Stimulated activated CD4-positive, alpha-beta T cell treated with anti-CD3 and anti-CD28 coated beads, TNF-alpha, amount 100 ng/mL, for 1 hour (primary cell): Measurements from ENCODE around the gene SOX4.

Source experiments
- DNase-seq, 3 donors: peaks; one replicate each; pipeline ENCODE4 v3.0.0-alpha.2; 2020; ENCODE audit warnings: low read depth in 3 of 3, low spot score in 1 of 3

Gene SOX4

DNA sequence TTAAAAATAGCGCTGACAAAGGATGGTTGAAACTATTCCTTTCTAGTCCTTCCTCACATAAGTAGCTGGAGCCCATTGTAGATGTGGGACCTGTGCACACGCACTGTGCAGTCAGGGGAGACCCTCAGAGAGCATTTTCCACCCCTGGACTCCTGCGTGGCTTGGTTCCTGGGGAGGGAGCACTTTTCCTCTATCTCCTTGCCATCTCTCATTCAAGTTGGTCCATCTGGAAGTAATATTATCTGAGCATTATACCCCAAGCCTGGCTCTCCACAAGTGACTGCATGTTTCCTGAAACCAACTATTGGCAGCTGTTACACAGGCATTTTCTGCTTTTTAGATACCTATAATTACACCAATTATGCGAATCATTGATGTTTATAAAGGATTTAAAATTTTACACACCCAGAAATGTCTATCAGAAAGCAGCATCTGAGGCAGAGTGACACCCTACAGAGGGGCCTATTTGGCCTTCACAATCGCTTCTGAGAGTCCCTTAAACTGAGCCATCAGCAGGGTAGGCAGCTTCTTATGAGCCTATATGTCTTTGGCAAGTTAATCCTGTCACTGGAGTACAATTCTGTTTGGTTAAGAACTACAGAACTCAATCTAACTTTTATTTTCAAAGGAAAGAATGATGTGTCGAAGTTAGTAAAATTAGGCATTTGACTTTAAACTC is 18.7 kb downstream of the SOX4 start:
- DNase-seq = no peak

DNA sequence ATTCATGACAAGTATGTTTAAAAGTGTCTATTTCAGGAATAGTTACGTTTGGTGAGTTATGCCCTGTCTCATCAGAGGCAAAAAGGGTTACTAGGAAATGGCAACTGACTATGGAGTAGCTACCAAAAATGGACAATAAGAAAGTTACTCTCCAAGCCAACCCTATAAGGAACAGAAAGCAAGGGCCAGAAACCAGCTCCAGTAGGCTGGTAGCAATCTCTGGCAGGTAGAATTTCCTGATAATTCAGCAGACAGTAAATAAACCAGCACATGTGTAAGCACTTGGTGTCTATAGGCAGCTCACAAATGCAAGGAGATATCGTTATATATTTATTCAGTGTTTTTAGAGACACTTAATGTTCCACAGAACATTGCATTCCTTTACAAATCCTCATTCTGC is 20.3 kb downstream of the SOX4 start:
- DNase-seq = no peak

DNA sequence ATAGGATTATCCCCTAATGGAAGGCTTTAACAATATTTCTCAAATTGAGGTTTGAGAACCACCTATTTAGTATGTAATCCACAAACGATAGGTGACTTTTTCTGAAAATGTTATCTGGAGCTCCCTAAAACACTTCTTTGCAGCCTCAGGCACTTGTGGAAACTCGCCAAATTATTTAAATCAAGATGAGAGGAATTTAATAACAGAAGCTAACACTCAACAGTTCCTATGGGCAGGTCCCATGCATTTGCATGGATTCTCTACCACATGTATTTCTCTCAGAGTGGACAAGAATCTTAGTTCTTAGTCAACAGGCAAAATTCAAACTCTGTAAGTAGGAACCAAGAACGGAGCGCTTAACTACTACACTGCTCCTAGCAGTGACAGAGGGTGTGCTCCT is 20.7 kb downstream of the SOX4 start:
- no peak for DNase-seq

DNA sequence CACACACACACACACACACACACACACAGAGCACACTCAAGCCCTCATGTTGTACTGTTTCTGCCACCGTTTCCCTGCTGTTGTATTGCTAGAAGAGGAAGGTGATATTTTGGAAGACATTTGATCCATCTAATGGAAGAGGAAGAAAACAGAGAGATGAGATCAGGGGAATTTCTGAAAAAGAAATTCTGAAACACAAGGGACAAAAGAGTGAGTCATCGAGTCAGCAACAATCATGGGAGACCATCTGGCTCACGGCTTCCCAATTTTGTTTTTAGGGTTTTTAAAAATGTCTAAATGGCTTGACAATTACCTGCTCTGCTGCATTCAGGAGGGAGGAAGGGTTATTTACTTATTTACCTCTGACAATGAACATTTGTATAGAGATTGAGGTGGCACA is 22.0 kb downstream of the SOX4 start:
- DNase-seq = no peak

DNA sequence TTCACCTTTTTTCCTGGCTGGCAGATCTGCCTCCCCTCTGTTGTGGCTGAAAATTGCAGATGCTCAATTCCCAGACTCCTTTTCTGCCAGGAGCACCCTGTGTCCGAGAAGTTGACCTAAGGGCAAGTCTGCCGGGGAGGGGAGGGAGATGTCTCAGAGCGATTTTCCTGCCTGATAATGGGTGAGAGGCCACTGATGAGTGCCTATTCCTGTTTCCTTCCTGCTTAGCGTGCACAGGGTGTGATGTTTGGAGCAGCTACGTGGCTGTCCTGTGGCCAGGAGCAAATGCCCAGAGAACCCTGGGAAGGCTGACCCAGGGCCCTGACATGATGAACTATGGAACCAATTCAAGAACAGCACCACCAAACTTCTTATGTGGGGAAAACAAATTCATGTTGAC is 22.5 kb downstream of the SOX4 start:
- no peak for DNase-seq

DNA sequence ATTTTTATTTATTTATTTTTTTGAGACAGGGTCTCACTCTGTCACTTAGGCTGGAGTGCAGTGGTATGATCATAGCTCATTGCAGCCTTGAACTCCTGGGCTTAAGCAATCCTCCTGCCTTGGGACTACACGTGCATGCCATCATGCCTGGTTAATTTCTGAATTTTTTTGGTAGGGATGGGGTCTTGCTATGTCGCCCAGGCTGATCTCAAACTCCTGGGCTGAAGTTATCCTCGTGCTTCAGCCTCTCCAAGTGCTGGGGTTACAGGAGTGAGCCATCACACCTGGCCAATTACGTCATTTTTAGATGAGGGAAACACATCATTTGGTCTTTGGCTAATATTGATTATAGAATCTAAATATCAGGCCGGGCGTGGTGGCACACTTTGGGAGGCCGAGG is 32.1 kb downstream of the SOX4 start:
- no peak for DNase-seq

DNA sequence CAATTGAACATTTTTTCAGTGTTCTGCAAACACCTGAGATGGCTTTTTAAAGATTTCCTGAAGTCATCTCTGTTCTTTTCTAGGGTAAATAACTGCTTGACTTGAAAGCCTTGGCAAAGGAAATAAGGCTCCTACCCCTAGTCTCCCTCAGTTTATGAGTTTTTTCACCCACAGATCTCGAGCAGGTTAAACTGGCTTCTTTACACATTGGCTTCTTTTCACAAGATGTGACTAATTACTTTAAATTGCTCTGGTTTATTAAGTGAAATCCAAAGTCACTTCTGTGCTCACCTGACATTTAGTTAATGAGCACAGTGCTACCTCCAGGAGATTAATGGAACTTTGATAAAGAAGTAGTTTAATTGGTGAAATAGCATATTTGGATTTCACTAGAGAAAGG is 33.2 kb downstream of the SOX4 start:
- DNase-seq = no peak

DNA sequence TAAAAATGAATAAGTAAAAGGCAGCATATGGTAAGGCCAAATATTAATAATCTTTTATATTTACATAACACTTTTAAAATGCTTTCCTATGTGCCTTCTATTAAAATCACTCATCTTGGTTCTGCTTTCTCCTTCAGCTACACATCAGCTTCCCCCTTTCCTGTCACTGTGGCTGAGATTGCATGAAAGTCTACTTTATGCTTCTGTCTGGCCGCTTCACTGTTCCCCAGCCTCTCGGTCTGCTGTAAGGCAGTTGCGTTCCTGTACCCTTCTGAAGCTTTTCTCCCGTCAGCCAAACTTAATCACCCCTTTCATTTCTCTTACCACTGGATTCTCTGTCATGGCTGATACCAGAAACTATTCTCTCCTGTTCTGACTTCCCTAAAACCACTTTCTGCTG is 34.6 kb downstream of the SOX4 start:
- DNase-seq = no peak

DNA sequence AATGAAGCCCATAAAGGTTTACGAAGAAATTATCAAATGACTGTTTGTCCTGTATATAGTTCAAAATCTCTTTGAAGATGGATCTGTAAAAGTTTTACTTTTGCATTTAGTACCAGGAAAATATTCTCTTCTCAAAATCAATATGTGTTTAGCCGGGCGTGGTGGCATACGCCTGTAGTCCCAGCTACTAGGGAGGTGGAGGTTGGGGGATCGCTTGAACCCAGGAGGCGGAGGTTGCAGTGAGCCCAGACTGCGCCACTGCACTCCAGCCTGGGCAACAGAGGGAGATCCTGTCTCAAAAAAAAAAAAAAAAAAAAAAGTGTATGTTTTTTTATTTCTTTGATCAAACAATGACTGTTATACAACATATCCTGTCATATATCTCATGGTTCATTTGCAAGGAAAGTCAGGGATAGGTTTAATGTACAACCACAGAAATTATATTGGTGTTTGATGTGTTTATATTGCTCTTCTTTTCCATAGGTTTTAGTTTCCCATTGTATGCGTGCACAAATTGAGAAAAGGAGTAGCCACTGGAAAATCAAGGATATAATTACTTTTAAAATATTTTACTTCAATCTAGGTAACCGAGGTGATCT is 40.1 kb downstream of the SOX4 start:
- no peak for DNase-seq

DNA sequence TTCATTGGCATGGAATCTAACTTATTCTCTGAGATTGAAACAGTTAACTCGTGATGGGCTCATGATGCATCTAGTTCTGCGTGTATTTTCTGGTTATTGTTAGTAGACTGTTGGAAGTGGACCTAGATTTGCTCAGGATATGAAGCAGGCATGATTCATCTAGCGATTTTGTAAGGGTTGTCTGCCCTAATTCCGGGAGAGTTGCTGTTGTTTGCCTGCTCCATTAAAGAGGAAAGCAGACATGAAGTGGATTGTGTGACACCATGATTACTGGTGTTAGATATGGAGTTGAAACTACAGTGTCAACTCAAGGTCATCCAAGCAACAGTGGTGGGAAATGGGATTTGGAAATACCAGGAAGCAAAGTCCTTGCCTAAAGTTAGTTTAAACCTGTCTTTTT is 41.0 kb downstream of the SOX4 start:
- no peak for DNase-seq

DNA sequence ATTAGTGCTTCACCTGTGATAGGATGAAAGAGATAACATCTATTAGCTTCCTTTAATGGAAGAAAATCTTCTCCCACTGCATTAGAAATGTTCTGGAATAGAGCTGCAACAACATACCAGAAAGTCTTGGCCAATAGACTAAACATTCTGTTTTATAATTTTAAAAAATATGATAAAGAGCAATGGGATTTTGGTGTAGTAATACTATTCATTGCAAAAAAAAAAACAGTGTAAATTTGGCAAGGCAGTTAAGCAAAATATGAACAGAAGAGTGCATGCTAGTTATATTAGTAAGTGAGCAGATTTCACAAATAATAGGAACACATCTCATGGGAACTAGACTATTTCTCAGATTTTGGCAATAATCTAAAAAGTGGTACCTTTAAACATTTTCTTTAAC is 43.3 kb downstream of the SOX4 start:
- no peak for DNase-seq

DNA sequence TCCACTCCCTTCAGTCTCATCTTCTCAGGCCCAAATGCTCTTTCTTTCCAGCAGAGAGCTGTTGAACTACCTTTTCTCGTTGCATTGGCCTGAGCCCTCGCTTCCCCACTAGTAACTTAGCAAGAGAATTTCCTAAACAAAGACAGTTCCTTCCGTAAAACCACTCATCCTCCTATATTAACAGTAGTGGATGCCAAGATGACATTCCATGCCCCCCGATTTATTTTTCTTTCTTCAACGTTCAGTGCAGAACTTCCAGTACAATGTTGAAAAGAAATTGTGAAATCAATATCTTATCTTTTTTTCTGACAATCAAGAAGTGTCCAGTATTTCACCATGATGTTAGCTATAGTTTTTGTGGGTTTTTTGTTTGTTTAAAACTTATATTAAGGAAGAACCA is 45.8 kb downstream of the SOX4 start:
- DNase-seq = no peak
